ENCODE results near the gene NAA15.

DNA sequence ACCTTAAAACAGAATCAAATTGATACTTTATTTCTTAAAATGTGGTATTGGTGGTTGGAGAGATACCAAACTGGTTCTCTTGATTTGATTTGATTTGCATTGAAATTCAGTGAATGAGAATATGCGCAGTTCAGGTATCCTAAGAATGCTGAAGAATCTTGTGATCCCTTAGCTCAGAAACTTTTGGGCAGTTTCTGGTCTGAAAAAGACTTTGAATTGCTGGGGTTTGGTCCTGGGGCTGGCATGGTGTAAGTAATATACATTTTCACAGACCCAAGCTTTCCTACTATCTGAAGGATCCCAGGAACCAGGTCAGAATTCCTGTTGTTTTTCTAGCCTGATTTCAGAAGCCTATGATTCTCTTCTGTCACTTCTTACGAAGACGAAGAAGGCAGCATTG, 159.3 kb downstream of the NAA15 start:
- TF ChIP-seq RAD21 (IDR thresholded peaks at IDR 0.05) (no peak), RXRA (IDR thresholded peaks at IDR 0.05) (no peak), GABPA (IDR thresholded peaks at IDR 0.05 in 1 of 2, conservative IDR thresholded peaks at IDR 0.05 in 1 of 2) (no peak), HNF4G (IDR thresholded peaks at IDR 0.05) (no peak), YY1 (IDR thresholded peaks at IDR 0.05) (no peak), JUND (IDR thresholded peaks at IDR 0.05) (no peak), TAF1 (conservative IDR thresholded peaks at IDR 0.05) (no peak), SP1 (IDR thresholded peaks at IDR 0.05) (no peak)
- TF ChIP-seq, protein P1, sequence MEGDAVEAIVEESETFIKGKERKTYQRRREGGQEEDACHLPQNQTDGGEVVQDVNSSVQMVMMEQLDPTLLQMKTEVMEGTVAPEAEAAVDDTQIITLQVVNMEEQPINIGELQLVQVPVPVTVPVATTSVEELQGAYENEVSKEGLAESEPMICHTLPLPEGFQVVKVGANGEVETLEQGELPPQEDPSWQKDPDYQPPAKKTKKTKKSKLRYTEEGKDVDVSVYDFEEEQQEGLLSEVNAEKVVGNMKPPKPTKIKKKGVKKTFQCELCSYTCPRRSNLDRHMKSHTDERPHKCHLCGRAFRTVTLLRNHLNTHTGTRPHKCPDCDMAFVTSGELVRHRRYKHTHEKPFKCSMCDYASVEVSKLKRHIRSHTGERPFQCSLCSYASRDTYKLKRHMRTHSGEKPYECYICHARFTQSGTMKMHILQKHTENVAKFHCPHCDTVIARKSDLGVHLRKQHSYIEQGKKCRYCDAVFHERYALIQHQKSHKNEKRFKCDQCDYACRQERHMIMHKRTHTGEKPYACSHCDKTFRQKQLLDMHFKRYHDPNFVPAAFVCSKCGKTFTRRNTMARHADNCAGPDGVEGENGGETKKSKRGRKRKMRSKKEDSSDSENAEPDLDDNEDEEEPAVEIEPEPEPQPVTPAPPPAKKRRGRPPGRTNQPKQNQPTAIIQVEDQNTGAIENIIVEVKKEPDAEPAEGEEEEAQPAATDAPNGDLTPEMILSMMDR (IDR thresholded peaks at IDR 0.05; ENCODE audit: low read depth, low read length, missing input control), result no peak
- TF ChIP-seq, protein P2, sequence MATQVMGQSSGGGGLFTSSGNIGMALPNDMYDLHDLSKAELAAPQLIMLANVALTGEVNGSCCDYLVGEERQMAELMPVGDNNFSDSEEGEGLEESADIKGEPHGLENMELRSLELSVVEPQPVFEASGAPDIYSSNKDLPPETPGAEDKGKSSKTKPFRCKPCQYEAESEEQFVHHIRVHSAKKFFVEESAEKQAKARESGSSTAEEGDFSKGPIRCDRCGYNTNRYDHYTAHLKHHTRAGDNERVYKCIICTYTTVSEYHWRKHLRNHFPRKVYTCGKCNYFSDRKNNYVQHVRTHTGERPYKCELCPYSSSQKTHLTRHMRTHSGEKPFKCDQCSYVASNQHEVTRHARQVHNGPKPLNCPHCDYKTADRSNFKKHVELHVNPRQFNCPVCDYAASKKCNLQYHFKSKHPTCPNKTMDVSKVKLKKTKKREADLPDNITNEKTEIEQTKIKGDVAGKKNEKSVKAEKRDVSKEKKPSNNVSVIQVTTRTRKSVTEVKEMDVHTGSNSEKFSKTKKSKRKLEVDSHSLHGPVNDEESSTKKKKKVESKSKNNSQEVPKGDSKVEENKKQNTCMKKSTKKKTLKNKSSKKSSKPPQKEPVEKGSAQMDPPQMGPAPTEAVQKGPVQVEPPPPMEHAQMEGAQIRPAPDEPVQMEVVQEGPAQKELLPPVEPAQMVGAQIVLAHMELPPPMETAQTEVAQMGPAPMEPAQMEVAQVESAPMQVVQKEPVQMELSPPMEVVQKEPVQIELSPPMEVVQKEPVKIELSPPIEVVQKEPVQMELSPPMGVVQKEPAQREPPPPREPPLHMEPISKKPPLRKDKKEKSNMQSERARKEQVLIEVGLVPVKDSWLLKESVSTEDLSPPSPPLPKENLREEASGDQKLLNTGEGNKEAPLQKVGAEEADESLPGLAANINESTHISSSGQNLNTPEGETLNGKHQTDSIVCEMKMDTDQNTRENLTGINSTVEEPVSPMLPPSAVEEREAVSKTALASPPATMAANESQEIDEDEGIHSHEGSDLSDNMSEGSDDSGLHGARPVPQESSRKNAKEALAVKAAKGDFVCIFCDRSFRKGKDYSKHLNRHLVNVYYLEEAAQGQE (IDR thresholded peaks at IDR 0.05), result no peak
- TF ChIP-seq, protein P3, sequence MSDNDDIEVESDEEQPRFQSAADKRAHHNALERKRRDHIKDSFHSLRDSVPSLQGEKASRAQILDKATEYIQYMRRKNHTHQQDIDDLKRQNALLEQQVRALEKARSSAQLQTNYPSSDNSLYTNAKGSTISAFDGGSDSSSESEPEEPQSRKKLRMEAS (IDR thresholded peaks at IDR 0.05), result no peak
